Effector memory CD4-positive, alpha-beta T cell (primary cell): ENCODE measurements around the gene TUBA8.

Source experiments
- DNase-seq, 3 donors: peaks; one replicate each; pipeline ENCODE4 v3.0.0-alpha.2; 2020
- H3K27ac ChIP-seq: 2 replicates; pipeline ENCODE4 v1.7.0; 2013; ENCODE audit warnings: mild to moderate bottlenecking, low read length, moderate library complexity; ENCODE audit not compliant: insufficient read depth, poor library complexity, severe bottlenecking
- H3K27me3 ChIP-seq: replicated peaks from 2 replicates; pipeline ENCODE4 v1.7.0; 2013; ENCODE audit warnings: mild to moderate bottlenecking, low read length; ENCODE audit not compliant: insufficient read depth, control insufficient read depth, poor library complexity, severe bottlenecking
- H3K36me3 ChIP-seq: 2 replicates; pipeline ENCODE4 v1.7.0; 2013; ENCODE audit warnings: mild to moderate bottlenecking, low read length, moderate library complexity; ENCODE audit not compliant: control insufficient read depth, insufficient read depth
- H3K4me1 ChIP-seq: 2 replicates; pipeline ENCODE4 v1.7.0; 2013; ENCODE audit warnings: low read length, mild to moderate bottlenecking; ENCODE audit not compliant: control insufficient read depth, insufficient read depth, poor library complexity, severe bottlenecking
- H3K4me3 ChIP-seq: 2 replicates; pipeline ENCODE4 v1.7.0; 2013; ENCODE audit warnings: low read length, low read depth, mild to moderate bottlenecking; ENCODE audit not compliant: insufficient read depth, poor library complexity, severe bottlenecking
- H3K9me3 ChIP-seq: 2 replicates; pipeline ENCODE4 v1.7.0; 2013; ENCODE audit warnings: mild to moderate bottlenecking, low read length, moderate library complexity; ENCODE audit not compliant: control insufficient read depth

TUBA8 gene

GRCh38 chr22:18075720-18076497 lies 34.7 kb upstream of the TUBA8 start:
- Histone ChIP-seq H3K9me3 (no peaks in the 10 kb centered on the region), H3K36me3 (peaks cover 11% of the 10 kb centered on the region)
- DNase-seq = peak in 2 of 3 donors; percentile 9 to 22

GRCh38 chr22:18077087-18077638 lies 33.4 kb upstream of the TUBA8 start:
- Histone ChIP-seq H3K4me3 (peak overlapping the region; percentile 91), H3K9me3 (no peaks in the 10 kb centered on the region), H3K27ac (peak overlapping the region; percentile 71), H3K36me3 (peaks cover 21% of the 10 kb centered on the region), H3K27me3 (no peaks in the 10 kb centered on the region), H3K4me1 (peaks cover 16% of the 10 kb centered on the region)
- no peak for DNase-seq

More at GRCh38 chr22:18075720-18076497, 34.7 kb upstream of the TUBA8 start:
- Histone ChIP-seq H3K27me3 (no peaks in the 10 kb centered on the region), H3K4me1 (peaks cover 16% of the 10 kb centered on the region), H3K27ac (no peak overlapping the region), H3K4me3 (no peak overlapping the region)

- H3K4me1 ChIP-seq = peaks cover 16% of the 10 kb centered on the region
- H3K9me3 ChIP-seq = no peaks in the 10 kb centered on the region
- H3K27me3 ChIP-seq = no peaks in the 10 kb centered on the region
- peaks cover 27% of the 10 kb centered on the region for H3K36me3 ChIP-seq
- DNase-seq = peak; percentile 89 to 93 (median 93)
- H3K4me3 ChIP-seq = peak within 1 kb of the TSS; percentile 91
- H3K27ac ChIP-seq = peak within 1 kb of the TSS; percentile 74
These were observed 32.8 kb upstream of the TUBA8 start, which contains the start of gene PEX26 for GRCh38 chr22:18077639-18078328. Gene PEX26 (plus strand): TSS chr22:18077990. CDS start chr22:18078377, 387 bp downstream.

GRCh38 chr22:18078329-18079041 lies 32.1 kb upstream of the TUBA8 start:
- Histone ChIP-seq H3K27ac (peak overlapping the region; percentile 74), H3K4me3 (peak overlapping the region; percentile 91), H3K4me1 (peaks cover 16% of the 10 kb centered on the region), H3K36me3 (peaks cover 34% of the 10 kb centered on the region), H3K9me3 (no peaks in the 10 kb centered on the region), H3K27me3 (no peaks in the 10 kb centered on the region)
- peak; percentile 8 to 36 (median 14) for DNase-seq

GRCh38 chr22:18079706-18080233 lies 30.8 kb upstream of the TUBA8 start:
- DNase-seq = no peak
- no peak overlapping the region for H3K27ac ChIP-seq
- H3K36me3 ChIP-seq = peaks cover 47% of the 10 kb centered on the region
- no peaks in the 10 kb centered on the region for H3K27me3 ChIP-seq
- H3K9me3 ChIP-seq = no peaks in the 10 kb centered on the region
- no peak overlapping the region for H3K4me3 ChIP-seq
- H3K4me1 ChIP-seq = peaks cover 16% of the 10 kb centered on the region

- H3K36me3 ChIP-seq = peaks cover 63% of the 10 kb centered on the region
- H3K4me1 ChIP-seq = peaks cover 16% of the 10 kb centered on the region
- no peak overlapping the region for H3K4me3 ChIP-seq
- no peak for DNase-seq
- H3K27me3 ChIP-seq = no peaks in the 10 kb centered on the region
- H3K27ac ChIP-seq = no peak overlapping the region
- no peaks in the 10 kb centered on the region for H3K9me3 ChIP-seq
These were observed 29.2 kb upstream of the TUBA8 start for GRCh38 chr22:18081416-18081815.

GRCh38 chr22:18082467-18082866 lies 28.1 kb upstream of the TUBA8 start:
- Histone ChIP-seq H3K27ac (no peak overlapping the region), H3K36me3 (peaks cover 71% of the 10 kb centered on the region), H3K4me1 (peaks cover 11% of the 10 kb centered on the region), H3K27me3 (no peaks in the 10 kb centered on the region), H3K4me3 (no peak overlapping the region), H3K9me3 (no peaks in the 10 kb centered on the region)
- no peak for DNase-seq

GRCh38 chr22:18083406-18083805 lies 27.2 kb upstream of the TUBA8 start:
- H3K9me3 ChIP-seq = no peaks in the 10 kb centered on the region
- H3K27ac ChIP-seq = no peak overlapping the region
- DNase-seq = no peak
- H3K4me3 ChIP-seq = no peak overlapping the region
- peaks cover 81% of the 10 kb centered on the region for H3K36me3 ChIP-seq
- H3K4me1 ChIP-seq = peaks cover 8% of the 10 kb centered on the region
- no peaks in the 10 kb centered on the region for H3K27me3 ChIP-seq

GRCh38 chr22:18085188-18085587 lies 25.4 kb upstream of the TUBA8 start:
- H3K36me3 ChIP-seq = peaks cover 83% of the 10 kb centered on the region
- H3K27ac ChIP-seq = no peak overlapping the region
- H3K4me1 ChIP-seq = peaks cover 4% of the 10 kb centered on the region
- no peak overlapping the region for H3K4me3 ChIP-seq
- H3K9me3 ChIP-seq = no peaks in the 10 kb centered on the region
- H3K27me3 ChIP-seq = no peaks in the 10 kb centered on the region
- DNase-seq = no peak
